ENCODE measurements around the gene ARHGEF6. TPM values are rescaled to one million over a fixed set of nuclear protein-coding genes. Genes with fewer than 3 reads are reported as not detected.

Gene ARHGEF6
- total RNA-seq, 4 donors from 2014 or later = 72.3 to 95.2 (median 72.9) TPM

- TF ChIP-seq CTCF (IDR thresholded peaks at IDR 0.05; ENCODE audit: low read depth) = no peak
These were observed 129.9 kb downstream of the ARHGEF6 start for GRCh38 chrX:136650811-136651210.

- no peak for TF ChIP-seq CTCF (IDR thresholded peaks at IDR 0.05; ENCODE audit: low read depth)
These were observed 132.9 kb downstream of the ARHGEF6 start, which contains the start of gene CD40LG for GRCh38 chrX:136647677-136648360. TSS of gene CD40LG (plus strand) at chrX:136648158. CDS start at chrX:136648249, 91 bp downstream.

- TF ChIP-seq CTCF (IDR thresholded peaks at IDR 0.05; ENCODE audit: low read depth) = no peak
These were observed 134.0 kb downstream of the ARHGEF6 start for GRCh38 chrX:136646602-136647239.

GRCh38 chrX:136643243-136643642 lies 137.5 kb downstream of the ARHGEF6 start:
- no peak for TF ChIP-seq CTCF (IDR thresholded peaks at IDR 0.05; ENCODE audit: low read depth)

- TF ChIP-seq CTCF (IDR thresholded peaks at IDR 0.05; ENCODE audit: low read depth) = no peak
These were observed 141.1 kb downstream of the ARHGEF6 start for GRCh38 chrX:136639506-136640176.

GRCh38 chrX:136636121-136636520 lies 144.6 kb downstream of the ARHGEF6 start:
- no peak for TF ChIP-seq CTCF (IDR thresholded peaks at IDR 0.05; ENCODE audit: low read depth)

- TF ChIP-seq CTCF (IDR thresholded peaks at IDR 0.05; ENCODE audit: low read depth) = no peak
These were observed 145.5 kb downstream of the ARHGEF6 start for GRCh38 chrX:136635235-136635634.

Data from subcutaneous adipose tissue (tissue), 4 donors.